Psoas muscle (tissue), 8 donors: ENCODE results near the gene BRI3. TPM values are rescaled to one million over a fixed set of nuclear protein-coding genes. Genes with fewer than 3 reads are reported as not detected.

Source experiments
- ATAC-seq, 4 donors: fragments of 200-7000 bp; cut with Tn5 transposase; one replicate each; pipeline ENCODE4 v1.9.1; 2020; ENCODE audit warnings: moderate library complexity in 3 of 4, mild to moderate bottlenecking in 2 of 4
- DNase-seq, 2 donors: peaks; one replicate each; pipeline ENCODE4 v3.0.0-alpha.2; 2020
- H3K27ac ChIP-seq: fragments of 200-600 bp; one replicate; pipeline ENCODE4 v1.8.0; 2022
- H3K27me3 ChIP-seq, 3 donors: fragments of 200-600 bp in 1 of 3; one replicate each; pipeline versions ENCODE4 v1.6.1 to v1.8.0; 2013 to 2022; ENCODE audit warnings: low read length in 2 of 3, mild to moderate bottlenecking in 2 of 3, moderate library complexity in 1 of 3; ENCODE audit not compliant: insufficient read depth in 3 of 3
- H3K36me3 ChIP-seq, 2 donors: fragments of 200-600 bp in 1 of 2; one replicate each; pipeline versions ENCODE4 v1.6.1 to v1.8.0; 2013 to 2022; ENCODE audit warnings: low read depth in 1 of 2, mild to moderate bottlenecking in 1 of 2, moderate library complexity in 1 of 2; ENCODE audit not compliant: insufficient read depth in 1 of 2
- H3K4me1 ChIP-seq: fragments of 200-600 bp; one replicate; pipeline ENCODE4 v1.8.0; 2022
- H3K4me3 ChIP-seq: fragments of 200-600 bp; one replicate; pipeline ENCODE4 v1.8.0; 2022; ENCODE audit warnings: mild to moderate bottlenecking
- H3K9me3 ChIP-seq: fragments of 200-600 bp; one replicate; pipeline ENCODE4 v1.8.0; 2022
- CTCF ChIP-seq: fragments of 200-600 bp; IDR thresholded peaks from one replicate; pipeline ENCODE4 v1.8.0; 2022; ENCODE audit warnings: antibody characterized with exemption
- WGBS, 3 donors: extraction: QIAGEN DNeasy Blood & Tissue Kit; methylation state at CpG; one replicate each; pipeline versions ENCODE4 v1.1.6 to v1.1.7; 2013; 5-methylcytosine and 5-hydroxymethylcytosine counted together
- intact Hi-C, 2 donors: fragments of 100-400 bp; cut with DNase I; formaldehyde crosslinking; loops; one replicate each; pipeline versions ENCODE4 v1.11.0 to v1.14.2; 2022
- polyA plus RNA-seq, 3 donors: library from polyadenylated mRNA; stranded (reverse); fragments of 200-250 nt; gene quantifications; one replicate each; pipeline ENCODE4 v1.2.3, GENCODE V29; 2013
- total RNA-seq, 4 donors: library from RNA; stranded (reverse); fragmentation: NEBNext Ultra II Directional in 2 of 4; extraction: Animal tissue kit (Norgen Biotek cat#: 25700) in 2 of 4; gene quantifications; one replicate each; pipeline versions ENCODE4 v1.2.1 to v1.2.4, GENCODE V29; 2021 to 2023
- donor health status: healthy with polysubstance abuse.
- donor health status: DM: no; HTN: no; CAD: no; lungs with moderate emphysema.
- donor health status: Bipolar disorder and iron deficiency.
- donor health status: healthy.
- donor health status: DM: yes; HTN: yes; CAD: no.
- donor health status: DM: no; HTN: no; CAD: no.
- donor health status: DM: no; HTN: no; CAD: no.
- donor health status: DM: yes; HTN: yes; CAD: no.

Gene BRI3
- total and polyA plus RNA-seq, 7 donors: 231 to 529 (median 435) TPM

GRCh38 chr7:98281757-98282606, 496 bp downstream of the BRI3 start:
- no peak for TF ChIP-seq CTCF
- peak; percentile 62 to 83 for DNase-seq
- H3K27ac ChIP-seq: peak overlapping the region; percentile 99
- 1 to 6% (median 3%) methylated on average over 38 to 77 of the region's 77 CpGs for WGBS, 3 donors
- no peaks in the 10 kb centered on the region for H3K36me3 ChIP-seq
- intact Hi-C loops: loop anchor here (2.0 to 10.0 kb wide), 3 partner anchors 29 to 123 kb away; partner anchors contain the start of genes BAIAP2L1 (in 1 of the 2) and TECPR1 (in 1 of the 2)
- H3K27me3 ChIP-seq: no peaks in the 10 kb centered on the region
- ATAC-seq: no peak
- H3K4me1 ChIP-seq: peaks cover 42% of the 10 kb centered on the region
- no peaks in the 10 kb centered on the region for H3K9me3 ChIP-seq
- H3K4me3 ChIP-seq: peak overlapping the region; percentile 90

DNA sequence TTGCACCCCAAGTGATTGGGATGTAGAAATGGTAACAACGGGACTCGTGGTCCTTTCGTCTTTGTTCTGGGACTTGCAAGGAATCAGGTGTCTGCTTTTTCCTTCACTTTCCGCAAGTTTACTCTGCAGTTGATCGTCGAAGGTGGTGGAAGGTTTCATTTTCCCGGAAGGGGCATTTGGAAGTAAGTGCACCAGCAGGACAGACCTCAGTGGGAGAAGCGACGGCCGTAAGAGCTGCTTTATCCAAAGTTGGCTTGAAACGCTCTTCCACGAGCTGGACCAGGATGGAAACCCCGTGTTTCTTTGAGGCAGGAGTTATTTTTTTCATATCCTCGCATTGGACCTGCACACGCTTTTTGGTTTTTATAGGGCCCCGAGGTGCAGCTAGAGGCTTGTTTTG, 1.2 kb downstream of the BRI3 start:
- WGBS, 3 donors: 27 to 47% (median 29%) methylated on average over 16 of the region's 16 CpGs
- TF ChIP-seq CTCF: no peak
- peak overlapping the region; percentile 99 for H3K27ac ChIP-seq

GRCh38 chr7:98283127-98283886, 1.8 kb downstream of the BRI3 start:
- Histone ChIP-seq H3K27ac (peak overlapping the region; percentile 99), H3K27me3 (no peaks in the 10 kb centered on the region), H3K9me3 (no peaks in the 10 kb centered on the region), H3K4me3 (peak overlapping the region; percentile 90), H3K4me1 (peaks cover 56% of the 10 kb centered on the region), H3K36me3 (peaks cover 0 to 5% of the 10 kb centered on the region in 2 donors)
- intact Hi-C loops: loop anchor here (5.0 to 10.0 kb wide), 2 partner anchors 106 to 121 kb away; partner anchors contain the start of gene BAIAP2L1 (in 1 of the 2)
- DNase-seq (peak; percentile 63 to 87), ATAC-seq (peak; percentile 8 to 40 (median 26))
- TF ChIP-seq CTCF: no peak
- 40 to 41% (median 41%) methylated on average over 18 to 19 of the region's 19 CpGs for WGBS, 3 donors

More for the DNA sequence above, 1.2 kb downstream of the BRI3 start:
- no peak for DNase-seq
- Histone ChIP-seq H3K27me3 (no peaks in the 10 kb centered on the region), H3K36me3 (no peaks in the 10 kb centered on the region), H3K4me1 (peaks cover 50% of the 10 kb centered on the region), H3K9me3 (no peaks in the 10 kb centered on the region), H3K4me3 (peak overlapping the region; percentile 90)
- no peak for ATAC-seq
- intact Hi-C loops: loop anchor here (5.0 to 10.0 kb wide), 2 partner anchors 105 to 122 kb away; partner anchors contain the start of gene BAIAP2L1 (in 1 of the 2)

GRCh38 chr7:98283887-98284222, 2.4 kb downstream of the BRI3 start:
- 63 to 71% (median 66%) methylated on average over 8 of the region's 8 CpGs for WGBS, 3 donors
- no peak for TF ChIP-seq CTCF
- Histone ChIP-seq H3K9me3 (no peaks in the 10 kb centered on the region), H3K27me3 (no peaks in the 10 kb centered on the region), H3K36me3 (peaks cover 0 to 10% of the 10 kb centered on the region in 2 donors), H3K4me1 (peaks cover 61% of the 10 kb centered on the region), H3K4me3 (peak overlapping the region; percentile 90), H3K27ac (peak overlapping the region; percentile 99)
- intact Hi-C loops: loop anchor here (1.0 to 10.0 kb wide), 3 partner anchors 33 to 121 kb away; partner anchors contain the start of gene BAIAP2L1 (in 1 of the 2)
- DNase-seq (no peak), ATAC-seq (no peak)
